Measurements from ENCODE around the gene CCDC70. TPM values are rescaled to one million over a fixed set of nuclear protein-coding genes. Genes with fewer than 3 reads are reported as not detected.

Gene CCDC70
- total RNA-seq, 1 donor from 2014 or later, result not detected

GRCh38 chr13:51829568-51829899 lies 32.2 kb upstream of the CCDC70 start:
- Mint-ChIP-seq H3K9me3 (ENCODE audit: unreplicated experiment) (no peaks in the 10 kb centered on the region), H3K4me1 (ENCODE audit: unreplicated experiment) (no peaks in the 10 kb centered on the region), H3K4me3 (ENCODE audit: unreplicated experiment) (no peak overlapping the region), H3K27ac (ENCODE audit: unreplicated experiment) (no peak overlapping the region), H3K36me3 (ENCODE audit: unreplicated experiment) (no peaks in the 10 kb centered on the region), H3K27me3 (ENCODE audit: unreplicated experiment) (peaks cover 31% of the 10 kb centered on the region)
- no peak for TF ChIP-seq CTCF (IDR thresholded peaks at IDR 0.05)
- DNase-seq (ENCODE audit: extremely low spot score, unreplicated experiment), result no peak

GRCh38 chr13:51831519-51831918 lies 30.2 kb upstream of the CCDC70 start:
- Mint-ChIP-seq H3K9me3 (ENCODE audit: unreplicated experiment) (no peaks in the 10 kb centered on the region), H3K4me1 (ENCODE audit: unreplicated experiment) (no peaks in the 10 kb centered on the region), H3K36me3 (ENCODE audit: unreplicated experiment) (no peaks in the 10 kb centered on the region), H3K4me3 (ENCODE audit: unreplicated experiment) (no peak overlapping the region), H3K27me3 (ENCODE audit: unreplicated experiment) (peaks cover 32% of the 10 kb centered on the region), H3K27ac (ENCODE audit: unreplicated experiment) (no peak overlapping the region)
- peak; percentile 60 for DNase-seq (ENCODE audit: extremely low spot score, unreplicated experiment)
- no peak for TF ChIP-seq CTCF (IDR thresholded peaks at IDR 0.05)

- Mint-ChIP-seq H3K4me3 (ENCODE audit: unreplicated experiment) (no peak overlapping the region), H3K27ac (ENCODE audit: unreplicated experiment) (no peak overlapping the region), H3K36me3 (ENCODE audit: unreplicated experiment) (no peaks in the 10 kb centered on the region), H3K27me3 (ENCODE audit: unreplicated experiment) (peaks cover 32% of the 10 kb centered on the region), H3K9me3 (ENCODE audit: unreplicated experiment) (no peaks in the 10 kb centered on the region), H3K4me1 (ENCODE audit: unreplicated experiment) (no peaks in the 10 kb centered on the region)
- peak; percentile 40 for DNase-seq (ENCODE audit: extremely low spot score, unreplicated experiment)
- TF ChIP-seq CTCF (IDR thresholded peaks at IDR 0.05), result peak; percentile 44
Measured at GRCh38 chr13:51832471-51833152, 29.2 kb upstream of the CCDC70 start.

GRCh38 chr13:51833980-51834379 lies 27.8 kb upstream of the CCDC70 start:
- H3K4me3 Mint-ChIP-seq (ENCODE audit: unreplicated experiment), result no peak overlapping the region
- TF ChIP-seq CTCF (IDR thresholded peaks at IDR 0.05), result no peak
- peaks cover 7% of the 10 kb centered on the region for H3K4me1 Mint-ChIP-seq (ENCODE audit: unreplicated experiment)
- peak; percentile 68 for DNase-seq (ENCODE audit: extremely low spot score, unreplicated experiment)
- H3K36me3 Mint-ChIP-seq (ENCODE audit: unreplicated experiment), result no peaks in the 10 kb centered on the region
- no peak overlapping the region for H3K27ac Mint-ChIP-seq (ENCODE audit: unreplicated experiment)
- H3K9me3 Mint-ChIP-seq (ENCODE audit: unreplicated experiment), result no peaks in the 10 kb centered on the region
- H3K27me3 Mint-ChIP-seq (ENCODE audit: unreplicated experiment), result peaks cover 21% of the 10 kb centered on the region

GRCh38 chr13:51834581-51835171 lies 27.1 kb upstream of the CCDC70 start:
- H3K4me3 Mint-ChIP-seq (ENCODE audit: unreplicated experiment), result no peak overlapping the region
- H3K27me3 Mint-ChIP-seq (ENCODE audit: unreplicated experiment), result peaks cover 16% of the 10 kb centered on the region
- H3K9me3 Mint-ChIP-seq (ENCODE audit: unreplicated experiment), result no peaks in the 10 kb centered on the region
- DNase-seq (ENCODE audit: extremely low spot score, unreplicated experiment), result peak; percentile 63
- TF ChIP-seq CTCF (IDR thresholded peaks at IDR 0.05), result no peak
- no peak overlapping the region for H3K27ac Mint-ChIP-seq (ENCODE audit: unreplicated experiment)
- H3K4me1 Mint-ChIP-seq (ENCODE audit: unreplicated experiment), result peaks cover 7% of the 10 kb centered on the region
- no peaks in the 10 kb centered on the region for H3K36me3 Mint-ChIP-seq (ENCODE audit: unreplicated experiment)

Measured in osteocyte (in vitro differentiated cells).